Mucosa of descending colon (tissue), 3 donors: ENCODE data around the gene PRKCE. TPM values are rescaled to one million over a fixed set of nuclear protein-coding genes. Genes with fewer than 3 reads are reported as not detected.

ENCODE experiments used
- ATAC-seq: fragments of 200-7000 bp; cut with Tn5 transposase; one replicate; pipeline ENCODE4 v1.9.1; 2020; ENCODE audit warnings: mild to moderate bottlenecking, moderate library complexity
- DNase-seq, 3 donors: peaks; one replicate each; pipeline ENCODE4 v3.0.0-alpha.2; 2020
- H3K36me3 ChIP-seq: fragments of 200-600 bp; one replicate; pipeline ENCODE4 v1.8.0; 2021; ENCODE audit warnings: low read depth, mild to moderate bottlenecking
- H3K4me1 ChIP-seq: fragments of 200-600 bp; one replicate; pipeline ENCODE4 v1.8.0; 2021; ENCODE audit warnings: low read depth, mild to moderate bottlenecking
- H3K4me3 ChIP-seq: fragments of 200-600 bp; one replicate; pipeline ENCODE4 v1.8.0; 2021; ENCODE audit warnings: mild to moderate bottlenecking
- H3K9me3 ChIP-seq: fragments of 200-600 bp; one replicate; pipeline ENCODE4 v1.8.0; 2021; ENCODE audit warnings: mild to moderate bottlenecking
- CTCF ChIP-seq: fragments of 200-600 bp; IDR thresholded peaks from one replicate; pipeline ENCODE4 v1.8.0; 2022; ENCODE audit warnings: antibody characterized with exemption, mild to moderate bottlenecking
- intact Hi-C, 2 donors: fragments of 100-400 bp; cut with DNase I in 1 of 2; cut with micrococcal nuclease in 1 of 2; formaldehyde crosslinking; loops; one replicate each; pipeline versions ENCODE4 v1.11.0 to v1.11.1; 2022; cut with DNase I, micrococcal nuclease
- total RNA-seq, 3 donors: library from RNA; stranded (reverse); fragmentation: NEBNext Ultra II Directional in 2 of 3; extraction: Animal tissue kit (Norgen Biotek cat#: 25700) in 2 of 3; gene quantifications; one replicate each; pipeline versions ENCODE4 v1.2.1 to v1.2.4, GENCODE V29; 2021 to 2023
- donor health status: DM: no; HTN: no; CAD: no; lungs with moderate emphysema.
- donor health status: DM: no; HTN: no; CAD: no.
- donor health status: DM: no; HTN: yes; CAD: no.

Gene PRKCE
- total RNA-seq, 3 donors from 2014 or later, result 24.5 to 52.0 (median 32.7) TPM

GRCh38 chr2:46147626-46148368 is 496.3 kb downstream of the PRKCE start:
- no peak for DNase-seq
- Histone ChIP-seq H3K9me3 (no peaks in the 10 kb centered on the region), H3K4me1 (peaks cover 2% of the 10 kb centered on the region), H3K36me3 (no peaks in the 10 kb centered on the region), H3K4me3 (no peak overlapping the region)
- TF ChIP-seq CTCF, result no peak
- intact Hi-C loops, result no loop called here
- ATAC-seq, result no peak

- no peak for TF ChIP-seq CTCF
- DNase-seq, result no peak
- Histone ChIP-seq H3K4me3 (no peak overlapping the region), H3K9me3 (no peaks in the 10 kb centered on the region), H3K36me3 (no peaks in the 10 kb centered on the region), H3K4me1 (no peaks in the 10 kb centered on the region)
- intact Hi-C loops, result no loop called here
- ATAC-seq, result no peak
These were observed 496.9 kb downstream of the PRKCE start for GRCh38 chr2:46148369-46148736.

- TF ChIP-seq CTCF, result no peak
- H3K36me3 ChIP-seq, result no peaks in the 10 kb centered on the region
- intact Hi-C loops, result no loop called here
- H3K9me3 ChIP-seq, result no peaks in the 10 kb centered on the region
- no peak for DNase-seq
- no peaks in the 10 kb centered on the region for H3K4me1 ChIP-seq
- H3K4me3 ChIP-seq, result no peak overlapping the region
- ATAC-seq, result no peak
These were observed 499.0 kb downstream of the PRKCE start for GRCh38 chr2:46150445-46150955.

- ATAC-seq (no peak), DNase-seq (no peak)
- Histone ChIP-seq H3K36me3 (no peaks in the 10 kb centered on the region), H3K9me3 (no peaks in the 10 kb centered on the region), H3K4me1 (no peaks in the 10 kb centered on the region), H3K4me3 (no peak overlapping the region)
- TF ChIP-seq CTCF, result no peak
- intact Hi-C loops, result no loop called here
These were observed 500.1 kb downstream of the PRKCE start for GRCh38 chr2:46151577-46151976.

- ATAC-seq, result no peak
- no peak for DNase-seq
- Histone ChIP-seq H3K36me3 (no peaks in the 10 kb centered on the region), H3K4me1 (no peaks in the 10 kb centered on the region), H3K4me3 (no peak overlapping the region), H3K9me3 (no peaks in the 10 kb centered on the region)
- intact Hi-C loops, result no loop called here
- TF ChIP-seq CTCF, result no peak
These were observed 502.7 kb downstream of the PRKCE start for GRCh38 chr2:46153996-46154753.
